GM12873 (cell line): ENCODE results near the gene DENND4A.

ENCODE experiments used
- TF ChIP-seq, protein P1 (sequence below): IDR thresholded peaks from 2 replicates; pipeline ENCODE4 v1.5.1; 2012; ENCODE audit warnings: low read depth, mild to moderate bottlenecking, moderate library complexity, low read length, control low read depth; ENCODE audit not compliant: insufficient read depth; ENCODE audit errors: missing control alignments

Gene DENND4A

DNA sequence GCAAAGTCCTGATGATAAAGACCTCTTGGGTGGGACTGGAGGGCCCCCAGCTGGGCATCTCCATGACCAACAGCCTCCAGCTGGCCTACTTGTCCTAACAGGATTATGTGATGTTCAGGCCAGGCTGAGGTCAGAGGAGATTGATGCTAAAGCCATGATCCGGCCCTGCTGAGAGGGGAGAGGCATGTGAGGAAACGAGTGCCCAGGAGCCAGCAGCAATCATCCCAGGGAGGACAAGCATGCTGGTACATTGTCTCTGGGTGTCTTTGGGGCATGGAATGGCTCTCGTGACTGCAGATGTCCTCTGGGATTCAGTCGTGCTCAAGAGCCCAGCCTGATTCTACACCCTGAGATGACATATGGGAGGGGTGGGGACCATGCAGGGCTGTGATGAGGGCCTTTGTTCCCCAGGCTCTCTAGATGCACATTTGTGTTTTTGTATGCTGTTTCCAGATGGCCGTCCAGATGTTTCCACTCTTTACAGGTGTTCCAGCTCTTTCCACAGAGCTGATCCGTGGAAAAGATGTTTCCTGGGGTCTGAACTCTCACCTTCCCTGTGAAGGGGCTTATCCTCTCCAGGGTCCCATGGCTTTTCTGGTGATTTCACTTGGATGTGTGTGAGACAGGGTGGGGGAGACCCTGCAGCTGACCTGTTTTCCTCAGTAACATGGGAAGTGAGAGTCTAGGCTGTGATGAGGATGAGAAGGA, 150.2 kb downstream of the DENND4A start:
- TF ChIP-seq, protein P1, sequence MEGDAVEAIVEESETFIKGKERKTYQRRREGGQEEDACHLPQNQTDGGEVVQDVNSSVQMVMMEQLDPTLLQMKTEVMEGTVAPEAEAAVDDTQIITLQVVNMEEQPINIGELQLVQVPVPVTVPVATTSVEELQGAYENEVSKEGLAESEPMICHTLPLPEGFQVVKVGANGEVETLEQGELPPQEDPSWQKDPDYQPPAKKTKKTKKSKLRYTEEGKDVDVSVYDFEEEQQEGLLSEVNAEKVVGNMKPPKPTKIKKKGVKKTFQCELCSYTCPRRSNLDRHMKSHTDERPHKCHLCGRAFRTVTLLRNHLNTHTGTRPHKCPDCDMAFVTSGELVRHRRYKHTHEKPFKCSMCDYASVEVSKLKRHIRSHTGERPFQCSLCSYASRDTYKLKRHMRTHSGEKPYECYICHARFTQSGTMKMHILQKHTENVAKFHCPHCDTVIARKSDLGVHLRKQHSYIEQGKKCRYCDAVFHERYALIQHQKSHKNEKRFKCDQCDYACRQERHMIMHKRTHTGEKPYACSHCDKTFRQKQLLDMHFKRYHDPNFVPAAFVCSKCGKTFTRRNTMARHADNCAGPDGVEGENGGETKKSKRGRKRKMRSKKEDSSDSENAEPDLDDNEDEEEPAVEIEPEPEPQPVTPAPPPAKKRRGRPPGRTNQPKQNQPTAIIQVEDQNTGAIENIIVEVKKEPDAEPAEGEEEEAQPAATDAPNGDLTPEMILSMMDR, result no peak

DNA sequence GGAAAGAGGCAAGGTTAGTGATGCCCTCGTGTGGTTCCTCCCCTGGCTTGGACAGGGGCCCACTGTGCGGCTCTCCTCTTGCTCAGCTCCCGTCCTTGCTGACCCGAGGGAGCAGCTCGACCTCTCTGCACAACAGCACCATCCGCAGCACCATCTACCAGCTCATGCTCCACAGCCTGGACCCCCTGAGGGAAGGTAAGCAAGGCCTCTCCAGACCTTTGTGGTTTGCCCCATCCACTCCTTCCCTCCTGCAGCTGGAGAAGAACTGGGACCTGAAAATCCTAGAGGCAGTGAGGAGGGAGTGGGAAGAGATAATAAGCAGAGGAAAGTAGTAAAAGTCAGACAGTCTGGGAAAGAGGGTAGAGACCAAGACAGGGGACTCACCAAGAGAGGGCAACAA, 152.6 kb downstream of the DENND4A start:
- TF ChIP-seq, protein P1, result no peak

DNA sequence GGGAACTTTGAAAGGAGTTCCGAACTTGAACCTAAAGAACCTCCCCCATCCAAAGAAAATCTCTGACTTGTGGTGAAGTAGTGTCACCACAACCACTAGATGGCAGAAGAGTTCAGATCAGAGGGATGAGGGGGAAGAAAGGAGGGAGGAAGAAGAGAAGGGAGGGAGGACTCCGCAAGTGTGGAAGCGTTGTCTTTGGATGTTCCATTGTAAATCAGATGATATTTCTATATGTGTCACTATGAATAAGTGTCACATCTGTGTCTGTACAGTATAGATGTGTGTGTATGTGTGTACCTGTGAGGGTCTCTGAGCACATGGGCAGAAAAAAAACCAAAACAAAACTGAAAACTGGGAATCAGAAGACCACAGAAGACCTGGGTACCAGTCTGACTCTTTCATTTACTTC, 153.4 kb downstream of the DENND4A start:
- TF ChIP-seq, protein P1, result peak; percentile 79

DNA sequence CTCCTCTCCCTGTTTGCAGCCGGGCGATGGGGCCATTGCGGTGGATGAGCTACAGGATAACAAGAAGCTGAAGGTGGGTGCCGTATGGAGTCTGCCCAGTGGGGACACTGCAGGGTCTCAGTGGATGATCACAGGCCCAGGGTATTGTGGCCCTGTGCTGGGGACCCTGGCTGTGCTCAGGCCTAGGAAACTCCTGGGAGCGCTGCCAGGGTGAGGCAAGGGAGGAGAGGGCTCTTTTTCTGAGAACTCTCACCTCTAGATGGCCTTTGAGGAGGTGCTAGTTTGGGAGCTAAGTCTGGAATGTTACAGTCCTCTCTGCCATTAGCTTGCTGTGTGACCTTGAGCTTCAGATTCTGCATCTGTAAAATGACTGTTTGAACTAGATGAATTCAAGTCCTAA, 154.0 kb downstream of the DENND4A start:
- TF ChIP-seq, protein P1, result no peak

DNA sequence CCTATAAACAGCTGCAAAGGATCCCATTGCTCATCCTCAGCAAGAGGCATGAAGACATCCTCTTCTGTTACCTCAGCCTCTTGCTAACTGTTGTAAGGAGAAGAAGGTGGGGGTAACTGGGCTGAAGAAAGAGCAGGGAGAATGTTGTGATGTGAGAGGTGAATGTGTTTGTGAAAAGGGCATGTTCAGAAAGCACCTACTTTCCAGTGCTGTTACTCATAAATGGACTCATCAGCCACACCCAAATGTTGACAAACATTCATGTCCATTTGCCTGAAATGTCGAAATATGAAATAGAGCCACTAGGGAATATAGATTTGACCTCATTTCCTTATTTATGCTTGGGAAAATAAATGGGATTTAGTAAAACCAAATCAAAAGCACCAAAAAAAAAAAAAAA, 157.7 kb downstream of the DENND4A start:
- TF ChIP-seq, protein P1, result no peak

DNA sequence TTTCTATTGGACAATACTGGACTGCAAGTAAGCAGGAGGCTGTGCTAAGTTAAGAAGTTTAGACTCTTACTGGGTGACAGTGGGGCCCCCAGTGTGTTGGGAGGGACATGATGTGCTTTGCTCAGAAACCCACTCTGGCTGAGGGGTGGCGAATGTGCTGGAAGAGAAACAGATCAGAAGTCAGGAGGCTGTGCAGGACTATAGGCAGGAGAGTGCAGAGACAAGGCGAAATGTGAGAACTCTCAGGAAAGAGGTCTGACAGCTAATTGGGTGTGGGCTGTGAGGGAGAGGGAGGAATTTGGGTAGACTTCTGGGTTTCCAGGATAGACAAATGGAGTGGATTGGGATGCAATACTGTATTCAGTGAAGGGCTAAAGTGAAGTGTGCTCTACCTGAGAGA, 158.3 kb downstream of the DENND4A start:
- TF ChIP-seq, protein P1, result no peak

DNA sequence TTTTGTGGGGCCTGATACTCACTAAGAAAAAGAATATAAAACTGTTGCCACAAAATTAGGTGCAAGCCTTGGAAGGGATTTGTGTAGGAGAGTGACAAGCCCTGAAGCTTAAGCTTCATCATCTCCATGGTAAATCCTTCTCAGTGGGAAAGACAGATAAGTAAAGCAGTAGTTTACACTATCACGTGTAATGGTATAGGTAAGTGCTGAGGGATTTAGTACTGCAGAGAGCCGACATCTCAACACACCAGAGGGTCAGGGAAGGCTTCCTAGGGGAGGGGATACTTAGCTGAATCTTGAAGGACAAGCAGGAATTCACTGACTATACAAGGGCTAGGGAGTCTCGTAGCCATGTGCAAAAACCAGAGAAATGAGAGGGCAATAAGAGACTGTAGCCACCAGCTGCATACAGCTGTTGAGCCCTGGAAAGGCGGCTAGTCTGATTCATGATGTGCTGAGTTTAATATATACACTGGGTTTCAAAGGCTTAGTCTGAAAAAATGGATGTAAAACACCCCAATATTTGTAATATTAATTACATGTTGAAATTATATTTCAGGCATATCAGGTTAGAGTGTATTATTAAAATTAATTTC, 159.2 kb downstream of the DENND4A start:
- TF ChIP-seq, protein P1, result no peak
